Mesenchymal stem cell (in vitro differentiated cells and primary cell): ENCODE measurements around the gene CCDC120.
A peak's percentile ranks its signal among the peaks of the same experiment; 100 is the strongest.

Experiments used
- DNase-seq: peaks from one replicate; pipeline ENCODE4 v3.0.0-alpha.2; 2013
- H2AFZ ChIP-seq: one replicate; pipeline ENCODE4 v1.6.1; 2013; ENCODE audit warnings: low read depth, mild to moderate bottlenecking, control low read depth, inconsistent platforms, low read length, moderate library complexity
- H2AK5ac ChIP-seq: 2 replicates; pipeline ENCODE4 v1.6.1; 2013; ENCODE audit warnings: low read length, moderate library complexity, mild to moderate bottlenecking, inconsistent platforms; ENCODE audit not compliant: severe bottlenecking
- H2BK120ac ChIP-seq: one replicate; pipeline ENCODE4 v1.6.1; 2013; ENCODE audit warnings: low read depth, mild to moderate bottlenecking, inconsistent platforms, low read length, moderate library complexity
- H2BK12ac ChIP-seq, 2 experiments: one replicate each; pipeline ENCODE4 v1.6.1; 2013; ENCODE audit warnings: inconsistent platforms in 2 of 2, low read length in 2 of 2, mild to moderate bottlenecking in 2 of 2, moderate library complexity in 2 of 2, control low read depth in 1 of 2
- H2BK15ac ChIP-seq: one replicate; pipeline ENCODE4 v1.6.1; 2013; ENCODE audit warnings: mild to moderate bottlenecking, low read depth, inconsistent platforms; ENCODE audit not compliant: poor library complexity, severe bottlenecking
- H2BK5ac ChIP-seq: 2 replicates; pipeline ENCODE4 v1.6.1; 2013; ENCODE audit warnings: low read depth, mild to moderate bottlenecking, low read length, control low read depth, inconsistent platforms; ENCODE audit not compliant: poor library complexity, severe bottlenecking
- H3K14ac ChIP-seq, 2 experiments: one replicate each; pipeline ENCODE4 v1.6.1; 2013; ENCODE audit warnings: inconsistent platforms in 2 of 2, low read length in 2 of 2, control low read depth in 1 of 2, mild to moderate bottlenecking in 1 of 2, moderate library complexity in 1 of 2
- H3K18ac ChIP-seq, 2 experiments: one replicate each; pipeline ENCODE4 v1.6.1; 2013; ENCODE audit warnings: inconsistent platforms in 2 of 2, low read length in 2 of 2, control low read depth in 1 of 2, low read depth in 1 of 2, mild to moderate bottlenecking in 1 of 2
- H3K23ac ChIP-seq, 2 experiments: one replicate each; pipeline ENCODE4 v1.6.1; 2013; ENCODE audit warnings: inconsistent platforms in 2 of 2, low read length in 2 of 2, mild to moderate bottlenecking in 2 of 2, moderate library complexity in 2 of 2, control low read depth in 1 of 2
- H3K27ac ChIP-seq: 2 replicates; pipeline ENCODE4 v1.5.1; 2013; ENCODE audit warnings: mild to moderate bottlenecking, moderate library complexity, low read length, control low read depth, inconsistent platforms; ENCODE audit not compliant: poor library complexity, severe bottlenecking
- H3K27me3 ChIP-seq, 2 experiments: 2 replicates each; pipeline versions ENCODE4 v1.6.1 to v1.7.0; 2013; ENCODE audit warnings: low read length in 2 of 2, mild to moderate bottlenecking in 2 of 2, moderate library complexity in 2 of 2, control low read depth in 1 of 2, inconsistent platforms in 1 of 2; ENCODE audit not compliant: control insufficient read depth in 1 of 2, insufficient read depth in 1 of 2
- H3K36me3 ChIP-seq, 2 experiments: 2 replicates each; pipeline versions ENCODE4 v1.6.1 to v1.7.0; 2013; ENCODE audit warnings: low read length in 2 of 2, control low read depth in 1 of 2, inconsistent platforms in 1 of 2, low read depth in 1 of 2, mild to moderate bottlenecking in 1 of 2; ENCODE audit not compliant: insufficient read depth in 2 of 2, control insufficient read depth in 1 of 2
- H3K4ac ChIP-seq, 2 experiments: one replicate each; pipeline ENCODE4 v1.6.1; 2013; ENCODE audit warnings: inconsistent platforms in 2 of 2, low read length in 2 of 2, mild to moderate bottlenecking in 2 of 2, moderate library complexity in 2 of 2, control low read depth in 1 of 2, low read depth in 1 of 2
- H3K4me1 ChIP-seq: 2 replicates; pipeline ENCODE4 v1.6.1; 2013; ENCODE audit warnings: low read depth, low read length, control low read depth; ENCODE audit not compliant: control insufficient read depth, insufficient read depth
- H3K4me2 ChIP-seq: 2 replicates; pipeline ENCODE4 v1.6.1; 2013; ENCODE audit warnings: low read length, mild to moderate bottlenecking, inconsistent platforms; ENCODE audit not compliant: poor library complexity, severe bottlenecking
- H3K4me3 ChIP-seq, 2 experiments: 2 replicates each; pipeline versions ENCODE4 v1.5.1 to v1.7.0; 2013; ENCODE audit warnings: low read length in 2 of 2, mild to moderate bottlenecking in 2 of 2, control low read depth in 1 of 2, low read depth in 1 of 2; ENCODE audit not compliant: insufficient read depth in 1 of 2
- H3K79me1 ChIP-seq: replicated peaks from 2 replicates; pipeline ENCODE4 v1.6.1; 2013; ENCODE audit warnings: mild to moderate bottlenecking, control low read depth, low read length, inconsistent platforms; ENCODE audit not compliant: poor library complexity, severe bottlenecking
- H3K9ac ChIP-seq: 2 replicates; pipeline ENCODE4 v1.7.0; 2013; ENCODE audit warnings: mild to moderate bottlenecking, low read length, moderate library complexity
- H3K9me3 ChIP-seq: 2 replicates; pipeline ENCODE4 v1.7.0; 2013; ENCODE audit warnings: mild to moderate bottlenecking, low read length; ENCODE audit not compliant: control insufficient read depth
- H4K8ac ChIP-seq: one replicate; pipeline ENCODE4 v1.6.1; 2013; ENCODE audit warnings: inconsistent platforms, mild to moderate bottlenecking, low read length, moderate library complexity
- H4K91ac ChIP-seq: one replicate; pipeline ENCODE4 v1.6.1; 2013; ENCODE audit warnings: mild to moderate bottlenecking, low read length, inconsistent platforms
- WGBS: methylation state at CpG from one replicate; pipeline ENCODE4 v1.1.7; 2013; ENCODE audit warnings: mixed read lengths; 5-methylcytosine and 5-hydroxymethylcytosine counted together

Gene CCDC120

GRCh38 chrX:49102190-49102589 is 43.4 kb downstream of the CCDC120 start:
- no peak overlapping the region for H3K14ac ChIP-seq
- peaks cover 5% of the 10 kb centered on the region for H3K4me1 ChIP-seq
- no peak overlapping the region for H3K18ac ChIP-seq
- H3K36me3 ChIP-seq = peaks cover 0 to 8% of the 10 kb centered on the region in 2 experiments
- H2BK12ac ChIP-seq = no peak overlapping the region
- H2BK5ac ChIP-seq = no peak overlapping the region
- H3K9me3 ChIP-seq = no peaks in the 10 kb centered on the region
- H2AK5ac ChIP-seq = no peak overlapping the region
- H4K91ac ChIP-seq = no peak overlapping the region
- no peaks in the 10 kb centered on the region for H3K79me1 ChIP-seq
- no peak overlapping the region for H3K23ac ChIP-seq
- 61% methylated on average over 8 of the region's 9 CpGs for WGBS
- H2BK15ac ChIP-seq = no peak overlapping the region
- no peak overlapping the region for H3K4me3 ChIP-seq
- H3K27ac ChIP-seq = no peak overlapping the region
- DNase-seq = no peak
- no peak overlapping the region for H4K8ac ChIP-seq
- no peak overlapping the region for H3K4me2 ChIP-seq
- H3K4ac ChIP-seq = no peak overlapping the region
- H2AFZ ChIP-seq = no peak overlapping the region
- no peak overlapping the region for H2BK120ac ChIP-seq
- H3K9ac ChIP-seq = no peak overlapping the region
- H3K27me3 ChIP-seq = no peaks in the 10 kb centered on the region

DNA sequence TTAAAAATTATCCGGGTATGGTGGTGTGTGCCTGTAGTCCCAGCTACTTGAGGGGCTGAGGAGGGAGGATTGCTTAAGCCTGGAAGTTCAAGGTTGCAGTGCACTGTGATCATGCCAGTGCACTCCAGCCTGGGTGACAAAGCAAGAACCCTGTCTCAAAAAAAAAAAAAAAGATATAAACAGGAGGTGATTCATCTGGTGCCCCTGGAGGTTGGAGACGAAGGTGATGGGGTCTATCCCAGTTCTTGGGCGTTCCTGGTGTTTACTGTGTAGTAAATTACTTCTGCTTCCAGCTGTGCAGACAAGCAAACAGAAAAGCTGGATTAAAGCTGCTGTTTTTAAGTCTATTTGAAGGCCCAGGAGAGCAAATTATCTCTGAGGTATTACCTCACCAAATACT is 44.8 kb downstream of the CCDC120 start:
- Histone ChIP-seq H2BK5ac (no peak overlapping the region), H3K4me3 (no peak overlapping the region), H3K79me1 (no peaks in the 10 kb centered on the region), H3K18ac (no peak overlapping the region), H2AK5ac (no peak overlapping the region), H3K9ac (no peak overlapping the region), H3K14ac (no peak overlapping the region), H2BK12ac (no peak overlapping the region), H4K91ac (no peak overlapping the region), H4K8ac (no peak overlapping the region), H3K36me3 (peaks cover 0 to 8% of the 10 kb centered on the region in 2 experiments), H2AFZ (no peak overlapping the region), H3K27me3 (no peaks in the 10 kb centered on the region), H3K9me3 (no peaks in the 10 kb centered on the region), H2BK15ac (no peak overlapping the region), H2BK120ac (no peak overlapping the region), H3K4me2 (no peak overlapping the region), H3K27ac (no peak overlapping the region), H3K4ac (no peak overlapping the region), H3K4me1 (peaks cover 5% of the 10 kb centered on the region), H3K23ac (no peak overlapping the region)
- 26% methylated on average over 3 of the region's 3 CpGs for WGBS
- DNase-seq = peak; percentile 56

DNA sequence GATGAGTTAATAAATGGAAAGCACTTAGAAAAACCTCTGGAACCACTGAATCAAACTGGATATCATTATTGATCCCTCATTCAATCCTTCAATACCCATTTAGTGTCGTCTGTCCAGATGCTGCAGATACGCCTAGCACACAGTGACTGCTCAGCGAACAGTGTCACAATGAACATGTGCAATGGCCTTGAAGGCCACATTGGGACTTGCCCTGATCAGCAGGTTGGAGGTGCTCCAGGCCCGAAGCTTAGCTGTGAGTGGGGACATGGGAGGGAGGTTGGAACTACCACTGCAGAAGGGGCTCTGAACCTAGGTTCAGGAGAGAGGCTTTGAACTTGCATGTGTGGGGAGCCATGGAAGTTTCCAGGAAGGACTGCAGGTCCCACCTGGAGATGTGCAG is 47.5 kb downstream of the CCDC120 start:
- Histone ChIP-seq H2AFZ (no peak overlapping the region), H3K36me3 (peaks cover 9 to 16% of the 10 kb centered on the region in 2 experiments), H2BK15ac (no peak overlapping the region), H3K4me2 (no peak overlapping the region), H3K4ac (no peak overlapping the region), H3K9me3 (no peaks in the 10 kb centered on the region), H3K27ac (no peak overlapping the region), H2BK12ac (no peak overlapping the region), H4K91ac (no peak overlapping the region), H3K9ac (no peak overlapping the region), H3K27me3 (peaks cover 0 to 4% of the 10 kb centered on the region in 2 experiments), H3K4me3 (no peak overlapping the region), H3K23ac (no peak overlapping the region), H2BK5ac (no peak overlapping the region), H3K79me1 (no peaks in the 10 kb centered on the region), H2BK120ac (no peak overlapping the region), H4K8ac (no peak overlapping the region), H2AK5ac (no peak overlapping the region), H3K14ac (no peak overlapping the region), H3K4me1 (peaks cover 3% of the 10 kb centered on the region), H3K18ac (no peak overlapping the region)
- DNase-seq = no peak
- WGBS = 96% methylated on average over 4 of the region's 4 CpGs

DNA sequence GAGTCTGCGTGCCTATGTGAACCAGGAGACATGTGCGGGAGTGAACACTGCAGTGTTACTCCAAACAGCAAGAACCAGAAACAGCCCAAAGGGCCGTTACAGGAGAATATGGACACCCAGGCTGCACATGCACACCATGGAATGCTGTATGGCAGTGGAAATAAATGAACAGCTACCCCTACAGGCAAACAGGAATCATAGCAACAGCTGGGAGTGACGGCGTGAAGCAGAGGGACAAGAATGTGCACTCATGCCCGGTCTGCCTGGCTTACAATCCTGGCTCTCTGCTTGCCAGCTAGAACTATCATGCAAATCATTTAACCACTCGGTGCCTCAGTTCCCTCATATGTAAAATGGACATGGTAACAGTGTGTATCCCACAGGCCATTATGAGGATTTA is 48.1 kb downstream of the CCDC120 start:
- WGBS = 51% methylated on average over 6 of the region's 7 CpGs
- peaks cover 13 to 18% of the 10 kb centered on the region in 2 experiments for H3K36me3 ChIP-seq
- H3K4me1 ChIP-seq = no peaks in the 10 kb centered on the region
- H2BK12ac ChIP-seq = no peak overlapping the region
- no peak overlapping the region for H3K14ac ChIP-seq
- H2AFZ ChIP-seq = no peak overlapping the region
- H3K27ac ChIP-seq = no peak overlapping the region
- no peak overlapping the region for H3K4me2 ChIP-seq
- peak; percentile 57 for DNase-seq
- H3K79me1 ChIP-seq = no peaks in the 10 kb centered on the region
- no peak overlapping the region for H2BK15ac ChIP-seq
- H2BK5ac ChIP-seq = no peak overlapping the region
- no peak overlapping the region for H4K91ac ChIP-seq
- H3K23ac ChIP-seq = no peak overlapping the region
- H2BK120ac ChIP-seq = no peak overlapping the region
- no peak overlapping the region for H3K18ac ChIP-seq
- no peak overlapping the region for H3K4me3 ChIP-seq
- peaks cover 0 to 4% of the 10 kb centered on the region in 2 experiments for H3K27me3 ChIP-seq
- H3K4ac ChIP-seq = no peak overlapping the region
- H2AK5ac ChIP-seq = no peak overlapping the region
- no peaks in the 10 kb centered on the region for H3K9me3 ChIP-seq
- no peak overlapping the region for H4K8ac ChIP-seq
- no peak overlapping the region for H3K9ac ChIP-seq
